KMS-11 (cell line): ENCODE results near the gene STAC2.

Source experiments
- H2AFZ ChIP-seq: fragments of 200-600 bp; sonication (generic); 2 replicates; pipeline ENCODE4 v1.6.1; 2016; ENCODE audit warnings: antibody characterized with exemption, mixed run types, low read depth
- H3K27ac ChIP-seq: fragments of 200-600 bp; sonication (generic); 2 replicates; pipeline ENCODE4 v1.6.1; 2016; ENCODE audit warnings: mild to moderate bottlenecking, mixed run types
- H3K27me3 ChIP-seq: fragments of 200-600 bp; sonication (generic); 2 replicates; pipeline ENCODE4 v1.6.1; 2017; ENCODE audit warnings: mild to moderate bottlenecking, low read depth, mixed run types, moderate library complexity; ENCODE audit not compliant: insufficient read depth
- H3K36me3 ChIP-seq: fragments of 200-600 bp; sonication (generic); 2 replicates; pipeline ENCODE4 v1.6.1; 2017; ENCODE audit warnings: mild to moderate bottlenecking, mixed run types; ENCODE audit not compliant: insufficient read depth
- H3K4me1 ChIP-seq: fragments of 200-600 bp; sonication (generic); 2 replicates; pipeline ENCODE4 v1.6.1; 2016; ENCODE audit warnings: mild to moderate bottlenecking, low read depth, mixed run types; ENCODE audit not compliant: poor library complexity, severe bottlenecking
- H3K4me2 ChIP-seq: fragments of 200-600 bp; sonication (generic); 2 replicates; pipeline ENCODE4 v1.7.0; 2016; ENCODE audit warnings: mild to moderate bottlenecking, mixed run types
- H3K4me3 ChIP-seq: fragments of 200-600 bp; sonication (generic); IDR thresholded peaks from 2 replicates; pipeline ENCODE4 v1.6.1; 2017; ENCODE audit warnings: low read depth, low read length, mixed read lengths; ENCODE audit not compliant: insufficient read depth
- H3K79me2 ChIP-seq: fragments of 200-600 bp; sonication (generic); 2 replicates; pipeline ENCODE4 v1.6.1; 2016; ENCODE audit warnings: low read depth, mixed run types; ENCODE audit not compliant: insufficient read depth
- H3K9ac ChIP-seq: fragments of 200-600 bp; sonication (generic); 2 replicates; pipeline ENCODE4 v1.6.1; 2016; ENCODE audit warnings: mild to moderate bottlenecking, mixed run types
- H4K20me1 ChIP-seq: fragments of 200-600 bp; sonication (generic); 2 replicates; pipeline ENCODE4 v1.6.1; 2016; ENCODE audit warnings: mild to moderate bottlenecking, mixed run types; ENCODE audit not compliant: insufficient read depth
- CTCF ChIP-seq: fragments of 200-600 bp; sonication (generic); conservative IDR thresholded peaks from 2 replicates; pipeline ENCODE4 v1.6.1; 2017; ENCODE audit warnings: low read depth, mild to moderate bottlenecking, antibody characterized with exemption, low read length, moderate library complexity, mixed read lengths

STAC2 gene

GRCh38 chr17:39198186-39198566, 27.6 kb downstream of the STAC2 start:
- H3K27me3 ChIP-seq: no peaks in the 10 kb centered on the region
- TF ChIP-seq CTCF: no peak
- no peak overlapping the region for H3K27ac ChIP-seq
- H3K79me2 ChIP-seq: peaks cover 34% of the 10 kb centered on the region
- H3K9ac ChIP-seq: no peak overlapping the region
- peaks cover 49% of the 10 kb centered on the region for H3K4me1 ChIP-seq
- H3K4me2 ChIP-seq: peak overlapping the region; percentile 60; the same call in 1 of the 2 replicates
- H3K36me3 ChIP-seq: peaks cover 18% of the 10 kb centered on the region; the same call in 1 of the 2 replicates
- H4K20me1 ChIP-seq: no peaks in the 10 kb centered on the region
- H3K4me3 ChIP-seq: no peak overlapping the region
- H2AFZ ChIP-seq: peak overlapping the region; percentile 38

GRCh38 chr17:39197380-39198185, 28.2 kb downstream of the STAC2 start, which contains the start of gene CACNB1:
Gene CACNB1, minus strand, starts transcription at chr17:39197669. Its CDS starts 174 bp downstream, at chr17:39197495.
- Histone ChIP-seq H3K36me3 (peaks cover 14% of the 10 kb centered on the region; the same call in 1 of the 2 replicates), H3K27ac (no peak within 1 kb of the TSS), H4K20me1 (no peaks in the 10 kb centered on the region), H3K4me2 (peak within 1 kb of the TSS; percentile 97), H3K4me1 (peaks cover 45% of the 10 kb centered on the region), H3K9ac (peak within 1 kb of the TSS; percentile 46; the same call in 1 of the 2 replicates), H3K27me3 (no peaks in the 10 kb centered on the region), H3K4me3 (no peak within 1 kb of the TSS), H3K79me2 (peaks cover 29% of the 10 kb centered on the region), H2AFZ (peak within 1 kb of the TSS; percentile 38)
- no peak for TF ChIP-seq CTCF

GRCh38 chr17:39196808-39197291, 28.9 kb downstream of the STAC2 start:
- Histone ChIP-seq H3K79me2 (peaks cover 22% of the 10 kb centered on the region), H3K36me3 (peaks cover 7% of the 10 kb centered on the region; the same call in 1 of the 2 replicates), H3K4me2 (peak overlapping the region; percentile 51; the same call in 1 of the 2 replicates)

GRCh38 chr17:39196241-39196807, 29.4 kb downstream of the STAC2 start:
- H3K4me3 ChIP-seq: no peak overlapping the region
- no peak overlapping the region for H2AFZ ChIP-seq
- H3K27me3 ChIP-seq: no peaks in the 10 kb centered on the region
- H4K20me1 ChIP-seq: no peaks in the 10 kb centered on the region
- peaks cover 2% of the 10 kb centered on the region; the same call in 1 of the 2 replicates for H3K36me3 ChIP-seq
- H3K4me2 ChIP-seq: peak overlapping the region; percentile 97
- H3K4me1 ChIP-seq: peaks cover 33% of the 10 kb centered on the region
- H3K9ac ChIP-seq: peak overlapping the region; percentile 1; the same call in 1 of the 2 replicates
- peaks cover 17% of the 10 kb centered on the region for H3K79me2 ChIP-seq
- no peak for TF ChIP-seq CTCF
- peak overlapping the region; percentile 25; the same call in 1 of the 2 replicates for H3K27ac ChIP-seq

More at GRCh38 chr17:39196808-39197291, 28.9 kb downstream of the STAC2 start:
- Histone ChIP-seq H3K4me3 (no peak overlapping the region), H3K27ac (no peak overlapping the region), H3K9ac (peak overlapping the region; percentile 46; the same call in 1 of the 2 replicates), H4K20me1 (no peaks in the 10 kb centered on the region), H2AFZ (peak overlapping the region; percentile 38), H3K27me3 (no peaks in the 10 kb centered on the region), H3K4me1 (peaks cover 39% of the 10 kb centered on the region)
- no peak for TF ChIP-seq CTCF
